NCI-H774 (cell line): ENCODE measurements around the gene LRP1-AS.

ENCODE experiments used
- DNase-seq: peaks from one replicate; lab custom pipeline; 2025; lab: John Stamatoyannopoulos, UW

Gene LRP1-AS

DNA sequence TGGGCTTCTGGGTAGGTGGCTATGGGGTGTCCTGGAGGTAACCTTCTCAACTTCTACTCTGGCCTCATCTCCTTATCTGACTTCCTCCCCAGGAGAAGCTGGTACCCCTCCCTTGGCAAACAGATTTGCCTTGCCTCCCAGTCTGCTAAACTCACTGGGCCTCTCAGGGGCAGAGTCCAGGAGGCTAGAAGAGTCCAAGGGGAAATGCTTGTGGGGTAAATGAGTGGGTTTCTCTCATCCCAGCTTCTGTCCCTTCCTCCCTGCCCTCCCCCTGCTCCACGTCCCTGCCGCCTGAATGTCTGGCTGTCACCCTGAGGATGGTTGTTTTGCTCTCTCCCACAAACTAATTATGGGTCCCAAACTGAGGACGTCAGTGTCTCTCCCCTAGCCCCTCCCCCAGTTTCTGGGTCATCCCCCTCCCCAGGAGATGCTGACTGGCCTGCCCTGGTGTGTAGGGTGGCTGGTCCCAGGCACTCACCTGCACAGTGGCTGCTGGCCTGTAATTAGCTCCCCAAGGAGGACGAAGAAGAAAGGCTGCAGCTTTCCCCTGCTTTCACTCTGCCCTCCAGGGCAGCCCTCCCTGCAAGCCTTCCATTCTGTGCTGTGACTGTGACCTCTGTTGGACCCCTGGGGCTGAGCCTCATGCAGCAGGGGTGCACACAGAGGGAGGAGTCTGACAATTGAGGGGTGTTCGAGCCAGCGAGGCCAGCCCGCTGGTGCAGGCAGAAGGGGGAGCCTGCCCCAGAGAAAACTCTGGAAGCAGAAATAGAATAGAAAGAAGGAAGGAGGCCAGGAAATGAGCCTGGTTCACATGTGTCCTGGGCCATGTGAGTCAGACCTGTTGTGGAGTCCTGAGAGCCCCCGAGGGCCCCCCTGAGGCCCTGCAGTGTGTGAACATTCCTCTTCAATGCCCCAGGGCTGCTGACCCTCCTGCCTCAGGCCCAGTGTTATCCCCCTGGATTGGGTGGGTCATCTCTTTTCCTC, at the start of gene LRP1-AS:
Gene LRP1-AS, minus strand, starts transcription at position 659 of the 984 bp plus-strand sequence.
- no peak for DNase-seq

DNA sequence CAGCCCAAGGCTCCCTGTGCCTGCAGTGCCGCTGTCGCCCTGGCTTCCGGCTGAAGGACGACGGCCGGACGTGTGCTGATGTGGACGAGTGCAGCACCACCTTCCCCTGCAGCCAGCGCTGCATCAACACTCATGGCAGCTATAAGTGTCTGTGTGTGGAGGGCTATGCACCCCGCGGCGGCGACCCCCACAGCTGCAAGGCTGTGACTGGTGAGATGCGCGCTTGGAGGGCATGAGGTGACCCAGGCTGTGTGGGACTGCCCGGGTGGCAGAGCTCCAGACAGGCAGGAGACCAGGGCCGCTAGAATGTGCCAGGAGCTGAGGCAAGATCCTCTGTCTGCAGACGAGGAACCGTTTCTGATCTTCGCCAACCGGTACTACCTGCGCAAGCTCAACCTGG, 49.5 kb upstream of the LRP1-AS start:
- DNase-seq = no peak

DNA sequence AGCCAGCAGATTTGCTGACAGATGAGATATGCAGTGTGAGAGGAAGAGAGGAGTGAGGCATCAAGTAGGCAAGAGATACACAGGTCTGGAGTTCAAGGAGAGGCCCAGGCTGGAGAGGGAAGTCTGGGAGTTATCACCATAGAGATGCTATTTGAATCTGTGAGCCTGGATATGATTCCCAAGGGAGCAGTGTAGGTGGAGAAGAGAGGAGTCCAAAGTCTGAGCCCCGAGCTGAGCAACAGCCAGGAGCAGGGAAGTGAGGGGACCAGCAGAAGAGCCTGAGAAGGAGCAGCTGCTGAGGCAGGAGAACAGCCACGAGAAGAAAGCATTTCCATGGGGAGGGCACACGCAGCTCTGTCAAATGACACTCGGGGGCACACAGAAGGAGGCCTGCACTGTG, 49.0 kb upstream of the LRP1-AS start:
- no peak for DNase-seq

DNA sequence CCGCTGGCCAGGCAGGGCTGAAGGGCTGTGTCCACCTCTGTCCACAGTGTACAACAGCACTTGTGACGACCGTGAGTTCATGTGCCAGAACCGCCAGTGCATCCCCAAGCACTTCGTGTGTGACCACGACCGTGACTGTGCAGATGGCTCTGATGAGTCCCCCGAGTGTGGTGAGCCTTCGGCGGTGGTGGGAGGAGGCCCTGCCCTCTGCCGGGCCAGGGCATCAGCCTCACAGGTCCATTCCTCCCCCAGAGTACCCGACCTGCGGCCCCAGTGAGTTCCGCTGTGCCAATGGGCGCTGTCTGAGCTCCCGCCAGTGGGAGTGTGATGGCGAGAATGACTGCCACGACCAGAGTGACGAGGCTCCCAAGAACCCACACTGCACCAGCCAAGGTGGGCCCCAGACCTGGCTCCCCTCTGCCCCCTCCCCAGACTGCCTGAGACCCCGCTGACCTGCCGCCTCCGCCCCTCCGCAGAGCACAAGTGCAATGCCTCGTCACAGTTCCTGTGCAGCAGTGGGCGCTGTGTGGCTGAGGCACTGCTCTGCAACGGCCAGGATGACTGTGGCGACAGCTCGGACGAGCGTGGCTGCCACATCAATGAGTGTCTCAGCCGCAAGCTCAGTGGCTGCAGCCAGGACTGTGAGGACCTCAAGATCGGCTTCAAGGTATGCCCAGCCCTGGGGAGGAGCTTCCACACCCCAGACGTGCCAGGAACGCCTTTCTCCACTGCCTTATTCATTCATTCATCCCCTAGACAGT, 48.4 kb upstream of the LRP1-AS start:
- no peak for DNase-seq

DNA sequence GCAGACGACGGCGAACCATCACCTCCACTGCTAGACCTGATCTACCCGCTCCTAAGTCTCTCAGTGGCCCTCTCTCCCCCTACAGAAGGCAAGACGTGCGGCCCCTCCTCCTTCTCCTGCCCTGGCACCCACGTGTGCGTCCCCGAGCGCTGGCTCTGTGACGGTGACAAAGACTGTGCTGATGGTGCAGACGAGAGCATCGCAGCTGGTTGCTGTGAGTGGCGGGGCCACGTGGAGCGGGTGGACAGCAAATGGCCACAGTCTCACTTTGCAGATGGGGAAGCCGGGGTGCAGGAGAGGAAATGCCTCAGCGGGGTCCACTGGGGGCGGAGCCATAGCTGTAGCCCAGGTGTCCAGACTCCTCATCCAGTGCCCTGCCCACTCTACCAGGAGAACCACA, 47.8 kb upstream of the LRP1-AS start:
- no peak for DNase-seq

DNA sequence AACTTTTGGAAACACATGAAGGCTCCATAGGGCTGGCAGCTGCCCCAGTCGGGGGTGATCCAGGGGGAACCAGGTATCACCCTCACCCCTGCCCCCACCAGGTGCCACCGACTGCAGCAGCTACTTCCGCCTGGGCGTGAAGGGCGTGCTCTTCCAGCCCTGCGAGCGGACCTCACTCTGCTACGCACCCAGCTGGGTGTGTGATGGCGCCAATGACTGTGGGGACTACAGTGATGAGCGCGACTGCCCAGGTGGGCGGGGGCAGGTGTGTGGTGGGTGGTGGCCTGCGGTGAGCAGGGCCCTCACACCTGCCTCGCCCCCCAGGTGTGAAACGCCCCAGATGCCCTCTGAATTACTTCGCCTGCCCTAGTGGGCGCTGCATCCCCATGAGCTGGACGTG, 46.8 kb upstream of the LRP1-AS start:
- DNase-seq = no peak

DNA sequence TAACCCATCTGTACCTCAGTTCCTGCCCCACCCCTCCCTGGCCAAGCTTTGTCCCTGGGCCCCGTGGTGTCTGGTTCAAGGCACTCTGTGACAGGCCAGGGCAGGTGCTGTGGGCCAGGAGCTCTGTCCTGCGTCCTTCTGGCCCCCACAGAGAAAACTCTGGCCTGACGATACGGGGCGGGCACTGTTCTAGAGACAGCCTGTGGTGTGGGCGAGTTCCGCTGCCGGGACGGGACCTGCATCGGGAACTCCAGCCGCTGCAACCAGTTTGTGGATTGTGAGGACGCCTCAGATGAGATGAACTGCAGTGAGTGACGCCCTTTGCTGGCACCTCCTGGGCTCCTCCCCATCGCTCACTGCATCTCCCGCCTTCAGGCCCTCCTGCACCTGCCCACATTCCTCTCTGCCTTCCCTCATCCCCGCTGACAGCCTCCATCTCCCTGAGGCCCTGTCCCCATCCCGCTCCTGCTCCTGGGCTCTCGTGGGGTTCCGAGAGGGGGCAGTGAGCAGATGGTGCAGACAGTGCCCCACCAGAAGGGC, 46.4 kb upstream of the LRP1-AS start:
- DNase-seq = no peak

DNA sequence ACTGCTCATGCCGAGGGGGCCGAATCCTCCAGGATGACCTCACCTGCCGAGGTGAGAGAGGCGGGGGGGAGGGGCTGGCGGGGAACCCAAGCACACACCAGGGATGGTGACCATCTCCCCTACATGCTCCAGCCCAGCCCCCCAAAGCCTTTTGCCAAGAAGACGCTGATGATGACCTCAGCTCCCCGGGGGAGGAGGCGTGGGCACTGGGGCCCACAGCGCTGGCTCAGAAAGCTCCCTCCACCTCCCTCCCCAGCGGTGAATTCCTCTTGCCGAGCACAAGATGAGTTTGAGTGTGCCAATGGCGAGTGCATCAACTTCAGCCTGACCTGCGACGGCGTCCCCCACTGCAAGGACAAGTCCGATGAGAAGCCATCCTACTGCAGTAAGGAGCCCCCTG, 45.5 kb upstream of the LRP1-AS start:
- no peak for DNase-seq

DNA sequence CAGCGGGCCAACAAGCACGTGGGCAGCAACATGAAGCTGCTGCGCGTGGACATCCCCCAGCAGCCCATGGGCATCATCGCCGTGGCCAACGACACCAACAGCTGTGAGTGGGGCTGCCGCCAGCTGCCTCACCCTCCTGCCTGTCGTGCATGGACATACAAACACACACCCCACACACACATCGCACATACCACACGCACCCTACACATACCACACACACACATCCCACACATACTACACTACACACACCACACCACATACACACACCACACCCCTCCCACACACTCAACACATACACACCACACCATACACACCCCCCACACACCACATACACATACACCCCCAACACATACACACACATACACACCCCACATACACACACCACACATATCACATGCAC, 44.0 kb upstream of the LRP1-AS start:
- no peak for DNase-seq

DNA sequence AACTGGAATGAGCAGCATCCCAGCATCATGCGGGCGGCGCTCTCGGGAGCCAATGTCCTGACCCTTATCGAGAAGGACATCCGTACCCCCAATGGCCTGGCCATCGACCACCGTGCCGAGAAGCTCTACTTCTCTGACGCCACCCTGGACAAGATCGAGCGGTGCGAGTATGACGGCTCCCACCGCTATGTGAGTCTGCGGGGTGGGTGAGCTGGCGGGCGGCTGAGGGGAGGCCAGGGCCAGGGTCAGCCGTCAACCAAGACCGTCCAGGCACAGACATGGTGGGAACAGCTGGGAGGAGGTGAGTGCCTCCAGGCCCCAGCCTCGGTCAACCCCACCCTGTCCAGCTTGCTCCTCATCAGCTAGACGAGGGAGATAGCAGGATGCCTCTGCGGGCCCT, 43.4 kb upstream of the LRP1-AS start:
- DNase-seq = no peak

DNA sequence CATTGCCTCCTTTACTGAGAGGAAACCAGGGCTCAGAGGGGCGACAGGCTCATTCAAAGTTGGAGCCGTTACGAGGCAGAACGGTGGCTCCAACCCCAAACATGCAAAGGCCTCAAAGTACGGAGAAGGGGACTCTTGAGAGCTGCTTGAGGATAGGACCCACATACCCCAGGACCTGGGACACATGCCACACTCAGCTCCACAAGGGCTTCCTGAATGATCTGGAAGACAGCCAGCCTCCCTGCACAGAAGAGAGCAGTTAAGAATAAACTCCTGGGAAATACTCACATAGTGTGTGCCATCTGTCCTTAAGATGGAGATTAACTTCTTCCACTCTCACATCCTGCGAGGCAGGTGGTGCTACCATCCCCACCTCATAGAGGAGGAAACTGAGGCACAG, 42.6 kb upstream of the LRP1-AS start:
- no peak for DNase-seq

DNA sequence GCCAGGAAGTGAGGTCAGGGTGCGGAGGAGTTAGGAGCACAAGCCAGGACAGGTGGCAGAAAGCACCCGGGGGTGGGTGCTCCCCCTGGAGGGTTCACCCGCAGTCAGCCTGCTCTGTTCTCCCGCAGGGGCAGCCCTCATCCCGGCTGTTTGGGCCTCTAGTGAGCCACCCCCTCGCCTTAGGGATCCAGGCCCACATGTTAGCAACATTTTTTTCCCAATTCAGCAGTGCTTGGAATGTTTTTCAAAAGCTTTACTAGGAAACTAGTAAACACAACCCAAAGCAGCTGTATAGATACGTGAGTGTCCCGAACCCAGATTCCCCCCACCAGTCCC, 40.6 kb upstream of the LRP1-AS start:
- no peak for DNase-seq

DNA sequence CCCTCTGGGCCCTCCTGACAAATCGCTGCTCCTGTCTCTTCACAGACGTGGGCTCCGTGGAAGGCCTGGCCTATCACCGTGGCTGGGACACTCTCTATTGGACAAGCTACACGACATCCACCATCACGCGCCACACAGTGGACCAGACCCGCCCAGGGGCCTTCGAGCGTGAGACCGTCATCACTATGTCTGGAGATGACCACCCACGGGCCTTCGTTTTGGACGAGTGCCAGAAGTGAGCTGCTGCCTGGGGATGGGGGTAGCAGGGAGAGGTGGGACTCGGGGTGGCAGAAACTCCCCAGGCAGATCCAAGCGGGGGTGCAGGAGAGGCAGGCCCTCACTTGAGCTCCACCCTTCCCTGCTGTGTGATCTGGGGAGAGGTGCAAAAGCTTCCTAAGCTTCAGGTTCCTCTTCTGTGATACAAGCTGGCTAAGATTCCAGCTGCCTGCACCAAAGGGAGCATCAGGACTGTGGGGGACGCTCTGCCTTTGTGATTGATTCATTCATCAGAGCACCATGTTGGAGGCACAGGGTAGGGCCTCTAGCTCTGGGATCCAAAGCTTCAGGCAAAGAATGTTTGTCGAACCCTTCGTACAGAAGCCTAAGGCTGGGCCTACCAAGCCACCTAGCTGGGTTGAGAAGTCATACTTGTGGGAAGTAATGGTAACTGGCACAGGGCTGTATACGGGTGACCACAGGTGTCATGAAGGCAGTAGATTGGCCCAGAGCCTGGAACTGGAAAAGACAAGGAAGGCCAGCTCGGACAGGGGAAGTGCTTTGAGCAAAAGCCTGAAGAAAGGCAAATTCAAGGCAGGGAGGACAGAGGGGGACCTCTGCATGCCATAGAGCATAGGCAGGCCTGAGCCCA, 40.0 kb upstream of the LRP1-AS start:
- no peak for DNase-seq

DNA sequence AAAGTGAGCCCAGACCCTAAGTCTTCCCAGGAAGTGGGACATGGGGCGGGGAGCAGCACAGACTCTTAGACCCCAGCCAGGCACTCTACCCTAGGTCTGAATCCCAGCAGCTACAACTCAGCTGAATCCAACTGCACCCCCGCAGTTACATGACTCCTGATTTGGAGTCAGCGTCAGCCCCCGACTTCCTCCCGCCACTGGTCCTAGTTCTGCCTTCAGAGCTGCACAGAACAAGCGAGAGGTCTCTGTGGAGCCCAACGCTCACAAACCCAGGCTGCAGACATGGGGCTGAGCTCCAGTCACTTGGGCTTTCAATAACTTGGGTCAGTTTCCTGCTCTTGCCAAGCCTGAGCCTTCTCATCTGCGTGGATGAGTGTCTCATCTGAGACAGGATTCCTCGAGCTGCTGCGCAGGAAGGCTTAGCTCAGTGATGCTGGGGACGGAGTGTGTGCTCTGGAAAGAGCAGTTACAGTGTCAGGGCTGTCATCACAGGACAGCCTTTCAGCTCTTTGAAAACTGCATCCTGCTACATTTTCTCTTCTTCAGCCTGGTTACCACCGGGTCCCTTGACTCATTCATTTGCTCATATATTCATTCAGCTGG, 38.6 kb upstream of the LRP1-AS start:
- DNase-seq = no peak

DNA sequence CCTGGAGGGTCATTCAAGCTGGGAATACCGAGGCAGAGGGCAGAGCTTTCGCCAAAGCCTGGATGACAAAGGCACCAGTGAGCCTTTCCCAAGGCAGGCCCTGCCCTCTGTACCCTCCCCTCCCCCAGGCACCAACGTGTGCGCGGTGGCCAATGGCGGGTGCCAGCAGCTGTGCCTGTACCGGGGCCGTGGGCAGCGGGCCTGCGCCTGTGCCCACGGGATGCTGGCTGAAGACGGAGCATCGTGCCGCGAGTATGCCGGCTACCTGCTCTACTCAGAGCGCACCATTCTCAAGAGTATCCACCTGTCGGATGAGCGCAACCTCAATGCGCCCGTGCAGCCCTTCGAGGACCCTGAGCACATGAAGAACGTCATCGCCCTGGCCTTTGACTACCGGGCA, 38.0 kb upstream of the LRP1-AS start:
- DNase-seq = no peak

DNA sequence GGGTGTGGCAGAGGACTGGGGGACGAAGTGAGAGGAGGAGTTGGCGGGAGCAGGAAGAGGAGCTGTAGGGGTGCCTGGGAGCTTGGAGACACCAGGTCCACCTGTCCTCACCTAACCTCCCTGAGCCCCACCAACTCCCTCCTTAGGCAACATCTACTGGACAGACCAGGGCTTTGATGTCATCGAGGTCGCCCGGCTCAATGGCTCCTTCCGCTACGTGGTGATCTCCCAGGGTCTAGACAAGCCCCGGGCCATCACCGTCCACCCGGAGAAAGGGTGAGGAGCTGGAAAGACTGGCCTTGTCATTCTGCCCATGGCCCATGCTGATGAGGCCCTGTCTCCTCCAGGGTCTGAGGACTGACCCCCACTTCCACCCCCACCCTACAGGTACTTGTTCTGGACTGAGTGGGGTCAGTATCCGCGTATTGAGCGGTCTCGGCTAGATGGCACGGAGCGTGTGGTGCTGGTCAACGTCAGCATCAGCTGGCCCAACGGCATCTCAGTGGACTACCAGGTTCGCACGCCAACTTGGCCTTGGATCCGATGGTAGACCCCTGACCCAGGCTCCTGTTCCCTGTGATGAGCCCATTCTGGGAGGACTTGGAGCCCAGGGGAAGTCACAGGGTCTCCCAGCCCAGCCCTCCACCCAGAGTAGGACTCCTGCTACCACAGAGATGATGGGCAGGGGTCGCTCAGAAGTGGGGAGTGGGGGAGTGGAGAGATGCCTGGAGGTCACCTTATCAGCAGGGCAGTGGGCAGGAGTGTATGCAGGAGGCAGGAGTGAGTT, 36.7 kb upstream of the LRP1-AS start:
- no peak for DNase-seq

DNA sequence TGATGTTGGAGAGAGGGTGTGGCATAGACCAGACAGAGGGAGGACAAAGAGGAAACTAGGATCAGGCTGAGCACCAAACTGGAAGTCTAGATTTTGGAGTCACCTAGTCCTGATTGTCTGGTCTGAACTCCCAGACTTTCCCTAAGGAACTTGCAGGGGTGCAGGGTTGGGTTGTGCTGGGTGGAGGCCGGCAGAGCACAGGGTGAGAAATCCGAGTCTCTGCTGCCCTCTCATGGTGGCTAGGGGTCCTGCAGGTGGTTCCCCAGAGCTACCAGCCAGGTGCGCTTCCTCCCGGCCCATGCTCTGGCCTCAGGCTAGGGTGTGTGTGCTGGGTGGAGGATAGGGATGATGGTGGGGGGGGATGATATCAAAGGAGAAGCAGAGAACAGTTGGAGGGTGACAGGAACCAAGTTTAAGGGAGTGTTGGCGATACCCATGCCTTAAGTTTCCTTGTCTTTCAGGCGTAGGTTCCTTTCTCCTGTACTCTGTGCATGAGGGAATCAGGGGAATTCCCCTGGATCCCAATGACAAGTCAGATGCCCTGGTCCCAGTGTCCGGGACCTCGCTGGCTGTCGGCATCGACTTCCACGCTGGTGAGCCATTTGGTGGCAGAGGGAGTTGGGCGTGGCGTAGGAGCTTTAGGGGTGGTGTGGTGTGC, 35.6 kb upstream of the LRP1-AS start:
- peak; percentile 74 for DNase-seq

DNA sequence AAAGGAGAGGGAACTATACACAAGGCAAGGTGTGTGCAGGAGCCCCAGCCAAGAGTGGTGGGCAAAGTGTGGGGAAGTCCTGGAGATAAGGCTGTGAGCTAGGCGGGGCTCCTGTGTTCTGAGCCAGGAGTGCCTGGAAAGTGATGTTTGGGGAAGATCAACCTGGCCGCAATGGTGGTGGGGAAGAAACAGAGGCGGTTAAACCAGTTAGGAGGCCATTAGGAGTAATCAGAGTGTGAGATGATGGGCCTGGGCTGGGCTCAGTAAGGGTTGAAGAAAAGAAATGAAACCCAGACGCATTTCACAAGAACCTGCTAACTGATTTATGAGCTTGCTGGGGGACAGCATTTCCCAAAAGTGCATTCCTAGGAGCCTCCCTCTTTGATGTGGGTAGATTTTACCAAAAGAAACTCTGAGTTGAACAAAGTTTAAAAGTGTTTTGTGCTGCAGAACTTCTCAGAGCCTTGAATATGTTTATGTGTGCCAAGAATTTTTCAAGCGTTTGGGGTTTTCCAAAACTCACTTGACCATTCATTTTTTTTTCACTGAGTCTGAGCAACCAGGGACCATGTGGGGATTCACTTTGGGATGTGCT, 34.2 kb upstream of the LRP1-AS start:
- DNase-seq = no peak

DNA sequence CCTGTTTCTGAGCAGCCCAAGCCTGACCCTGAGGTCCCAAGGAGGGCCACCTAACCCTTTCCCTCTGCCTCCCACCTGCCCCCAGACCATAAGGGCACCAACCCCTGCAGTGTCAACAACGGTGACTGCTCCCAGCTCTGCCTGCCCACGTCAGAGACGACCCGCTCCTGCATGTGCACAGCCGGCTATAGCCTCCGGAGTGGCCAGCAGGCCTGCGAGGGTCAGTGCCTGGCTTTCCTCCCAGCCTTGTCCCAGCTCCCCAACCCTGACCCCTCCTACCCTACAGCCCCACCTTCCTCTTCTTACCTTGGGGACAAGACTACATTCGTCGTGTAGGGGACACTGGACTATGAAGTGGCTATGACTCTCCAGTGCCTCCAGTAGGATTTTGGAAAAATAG, 33.7 kb upstream of the LRP1-AS start:
- no peak for DNase-seq
